Activated CD8-positive, alpha-beta memory T cell treated with anti-CD3 and anti-CD28 coated beads for 48 hours (primary cell): ENCODE results near the gene DUSP8.

Experiments
- DNase-seq, 3 experiments: peaks; one replicate each; pipeline ENCODE4 v3.0.0-alpha.2; 2020; ENCODE audit warnings: low read depth in 2 of 3, low spot score in 2 of 3

The DUSP8 gene

DNA sequence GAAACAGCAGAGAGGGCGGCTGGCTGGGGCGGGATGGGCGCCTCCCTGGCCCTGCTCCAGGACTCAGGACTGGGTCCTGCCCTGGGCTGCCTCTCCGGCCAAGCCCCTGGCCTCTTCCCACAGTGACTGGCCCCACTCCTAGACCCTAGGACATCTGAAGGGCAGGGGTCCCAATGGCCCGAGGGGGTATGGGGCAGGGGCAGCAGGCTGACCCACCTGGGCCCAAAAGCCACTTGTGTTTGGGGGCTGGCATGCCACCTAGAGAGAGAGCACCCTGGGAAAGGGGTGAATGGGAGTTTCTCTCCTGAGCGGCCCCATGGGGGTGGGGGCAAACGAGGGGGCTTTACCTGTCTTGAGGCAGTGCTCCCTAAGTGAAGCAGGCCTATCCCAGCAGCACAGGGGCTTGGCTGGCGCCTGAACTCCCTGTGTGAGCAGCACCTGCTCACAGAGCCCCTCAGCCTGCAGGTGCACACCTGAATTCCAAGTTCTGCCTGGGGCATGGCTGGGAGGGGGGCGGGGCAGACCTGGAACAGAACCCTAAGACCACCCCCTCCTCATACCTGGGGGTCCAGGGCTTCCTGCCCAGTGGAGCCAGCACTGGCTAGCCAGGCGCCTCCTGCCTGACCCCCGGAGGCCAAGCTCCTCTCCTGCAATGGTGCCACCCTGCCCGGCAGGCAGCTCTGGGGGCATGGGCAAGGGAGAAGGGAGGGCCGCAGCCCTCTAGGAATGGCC lies 16.9 kb downstream of the DUSP8 start:
- DNase-seq, result no peak

DNA sequence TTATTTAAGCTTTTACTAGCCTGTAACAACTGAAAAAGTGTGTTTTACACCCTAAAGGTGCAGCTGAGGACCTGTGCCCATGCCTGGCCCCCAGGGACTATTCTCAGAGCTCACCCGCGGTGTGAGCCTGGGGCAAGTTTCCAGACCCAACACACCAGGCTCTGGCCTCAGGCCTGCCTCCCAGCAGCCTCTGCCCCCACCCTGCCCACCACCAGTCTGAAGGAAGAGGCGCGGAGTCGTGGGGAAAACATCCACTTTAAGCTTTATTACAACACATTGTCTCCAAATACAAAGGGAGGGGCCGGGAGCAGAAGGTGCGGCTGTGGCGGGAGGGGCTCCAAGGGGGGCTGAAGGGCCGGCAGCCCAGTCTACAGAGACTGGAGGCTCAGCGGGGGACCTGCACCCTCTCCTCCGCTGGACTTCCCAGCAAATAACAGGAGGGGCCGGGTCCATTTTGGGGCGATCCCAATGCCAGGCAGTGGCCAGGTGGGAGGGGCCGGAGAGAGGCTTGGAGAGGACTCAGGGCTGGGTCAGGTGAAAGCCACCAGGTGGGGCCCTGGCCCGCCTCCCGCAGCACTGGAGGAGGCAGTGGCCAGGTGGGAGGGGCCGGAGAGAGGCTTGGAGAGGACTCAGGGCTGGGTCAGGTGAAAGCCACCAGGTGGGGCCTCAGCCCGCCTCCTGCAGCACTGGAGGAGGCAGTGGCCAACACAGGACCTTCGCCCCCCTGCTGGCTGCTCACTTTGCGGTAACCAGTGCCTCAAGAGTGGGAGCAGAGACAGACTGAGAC lies 18.1 kb downstream of the DUSP8 start:
- DNase-seq, result no peak

DNA sequence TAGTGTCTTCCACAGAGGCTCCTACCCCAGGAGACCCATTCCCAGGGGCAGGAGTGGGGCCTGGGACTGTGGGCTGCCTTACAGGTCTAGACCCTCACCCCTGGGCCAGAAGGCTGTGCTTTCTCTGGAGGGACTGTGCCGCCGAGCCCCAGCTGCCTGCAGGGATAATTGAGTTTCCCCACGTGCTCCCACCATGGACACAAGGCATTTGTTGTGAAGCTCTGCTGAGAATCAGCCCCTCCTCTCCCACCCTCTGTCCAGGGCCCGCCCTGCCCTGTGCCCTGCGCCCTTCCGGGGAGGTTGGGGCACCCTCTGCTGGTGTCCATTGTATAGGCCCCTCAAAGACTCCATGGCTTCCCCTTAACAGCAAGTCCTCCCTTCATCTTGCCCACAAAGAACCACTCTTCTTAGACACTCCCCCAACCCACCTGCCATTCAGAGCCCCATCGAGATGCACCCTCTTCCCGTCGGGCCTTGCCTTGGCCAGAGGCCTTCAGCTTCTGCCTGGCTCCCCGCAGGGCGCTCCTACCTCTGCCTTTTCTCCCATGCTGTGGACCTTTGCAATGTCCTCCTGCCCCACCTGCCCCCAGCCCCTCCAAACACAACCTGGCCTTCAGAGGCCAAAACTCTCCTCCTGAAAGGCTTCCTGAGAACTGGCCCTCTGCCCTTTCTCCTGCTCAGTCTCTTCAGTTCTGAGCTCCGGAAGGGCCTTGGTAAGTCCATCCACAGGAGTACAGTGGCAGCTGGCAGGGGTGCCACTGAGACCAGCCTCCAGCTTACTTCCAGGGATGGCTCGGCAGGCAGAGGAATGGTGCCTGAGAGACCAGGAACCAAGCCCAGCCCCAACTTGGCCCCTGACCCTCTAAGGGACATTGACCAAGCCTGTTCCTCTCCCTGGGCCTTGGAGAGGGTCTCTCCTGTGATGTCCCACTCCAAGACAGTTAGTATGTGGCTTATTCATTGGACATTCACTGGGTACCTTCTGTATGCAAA lies 22.4 kb downstream of the DUSP8 start:
- DNase-seq, result no peak

DNA sequence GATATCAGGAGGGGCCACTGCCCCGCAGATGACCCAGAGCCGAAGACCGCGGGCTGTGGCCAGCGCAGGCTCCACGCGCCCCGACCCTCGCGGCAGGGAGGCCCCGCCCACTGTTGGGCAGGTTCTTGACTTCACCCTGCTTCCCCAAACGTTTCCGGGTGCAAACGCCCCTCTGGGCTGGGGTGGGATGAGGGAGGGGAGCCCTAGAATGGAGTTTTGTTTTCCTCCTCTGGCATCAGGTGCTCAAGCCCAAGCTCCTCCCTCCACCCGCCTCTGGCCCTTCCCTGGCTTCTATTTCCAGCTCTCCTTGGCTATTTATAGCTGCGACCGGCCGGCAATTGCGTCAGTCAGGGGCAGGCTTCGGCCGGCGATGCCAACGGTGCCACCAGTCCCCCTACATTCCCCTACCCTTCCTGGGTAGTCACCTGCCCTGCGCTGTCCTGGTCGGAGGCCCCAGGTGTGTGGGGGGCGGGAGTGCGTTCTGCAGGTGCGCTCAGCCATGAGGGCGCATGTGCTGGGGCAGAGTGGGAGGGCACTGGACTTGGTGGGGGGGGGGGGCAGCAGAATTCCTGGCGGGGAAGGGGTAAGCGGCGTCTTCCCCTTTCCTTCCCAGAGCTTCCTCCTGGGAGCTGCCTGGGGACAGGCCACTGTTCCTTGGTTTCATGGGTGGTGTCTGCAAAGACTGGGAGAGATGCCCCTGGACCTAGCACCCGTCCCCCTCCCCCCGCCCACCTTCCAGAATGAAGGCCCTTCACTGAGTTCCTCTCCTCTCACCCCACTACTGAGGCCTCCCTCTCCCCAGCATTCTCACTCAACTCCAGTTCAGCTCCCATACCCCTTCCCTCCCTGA lies 23.6 kb downstream of the DUSP8 start:
- no peak for DNase-seq

DNA sequence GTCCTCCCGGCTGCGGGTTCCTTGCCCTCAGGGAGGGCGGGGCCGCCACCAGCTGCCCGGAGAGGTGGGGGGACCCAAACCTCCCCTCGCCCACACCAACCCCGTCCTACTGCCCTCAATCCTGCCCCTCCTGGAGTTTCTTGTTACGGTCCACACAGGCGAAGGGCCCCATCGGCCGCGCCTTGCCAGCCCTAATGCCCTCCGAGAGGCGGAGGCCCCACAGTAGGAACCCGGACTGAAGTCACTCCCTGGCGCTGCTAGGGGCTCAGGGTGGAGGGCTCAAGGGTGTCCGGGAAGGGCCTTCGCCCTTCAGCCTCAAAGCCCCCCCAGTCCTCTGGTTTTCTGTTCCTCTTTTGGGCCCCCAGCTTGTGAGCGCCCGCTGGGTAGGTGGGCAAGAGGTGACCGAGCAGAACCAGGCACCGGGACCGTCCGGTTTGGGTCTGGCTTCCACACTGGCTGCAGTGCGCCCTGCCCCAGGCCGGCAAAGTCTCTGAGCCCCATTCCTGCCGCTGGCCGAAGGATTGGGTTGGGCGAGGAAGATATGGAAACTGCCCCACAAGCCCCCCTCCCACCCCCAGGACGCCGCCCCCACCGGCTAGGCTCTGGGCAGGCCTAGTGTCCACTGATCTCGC lies 24.5 kb downstream of the DUSP8 start:
- DNase-seq, result no peak

DNA sequence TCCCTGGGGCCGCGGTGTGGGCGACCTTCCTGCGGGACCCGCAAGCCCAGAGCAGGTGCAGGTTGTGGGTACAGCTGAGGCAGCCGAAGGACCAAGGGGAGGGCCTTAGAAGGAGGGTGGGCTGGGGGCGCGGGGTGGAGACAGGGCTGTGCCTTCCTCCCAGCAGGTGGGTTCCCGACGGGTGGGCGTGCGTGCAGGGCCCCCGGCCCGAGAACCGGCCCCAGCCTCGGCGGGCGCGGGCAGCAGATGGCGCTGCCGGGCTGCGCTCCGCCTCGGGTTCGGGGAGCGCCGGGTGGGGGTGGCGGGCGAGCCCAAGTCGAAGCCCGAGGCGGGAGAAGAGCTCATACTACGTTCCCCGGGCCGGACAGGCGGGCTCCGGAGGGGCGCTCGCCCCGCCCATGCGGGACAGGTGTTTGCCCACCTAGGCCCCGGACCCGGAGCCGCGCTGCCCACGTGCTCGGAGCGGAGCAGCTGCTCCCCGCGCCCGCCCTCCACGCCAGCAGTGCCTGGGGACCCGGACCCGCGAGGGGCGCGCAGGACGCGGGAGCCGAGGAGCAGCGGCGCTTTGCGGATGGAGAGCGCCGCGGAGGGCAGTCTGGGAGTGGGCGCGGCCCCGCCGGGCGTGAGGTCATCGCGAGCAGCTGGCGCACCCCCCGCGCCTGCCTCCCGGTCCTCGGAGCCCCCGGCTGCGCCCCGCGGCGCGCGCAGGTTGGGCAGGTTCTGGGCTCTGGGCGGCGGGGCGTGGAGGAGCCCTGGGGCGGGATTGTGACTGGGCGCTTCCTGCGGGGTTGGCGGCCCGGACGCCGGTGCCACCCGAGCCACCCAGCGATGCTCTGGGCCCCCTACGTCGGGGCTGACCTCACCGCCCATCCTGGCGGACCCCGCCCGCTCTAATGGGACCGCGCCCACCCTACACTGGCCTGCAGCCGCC lies 25.3 kb downstream of the DUSP8 start:
- peak in 1 of 3 experiments; percentile 17 for DNase-seq

DNA sequence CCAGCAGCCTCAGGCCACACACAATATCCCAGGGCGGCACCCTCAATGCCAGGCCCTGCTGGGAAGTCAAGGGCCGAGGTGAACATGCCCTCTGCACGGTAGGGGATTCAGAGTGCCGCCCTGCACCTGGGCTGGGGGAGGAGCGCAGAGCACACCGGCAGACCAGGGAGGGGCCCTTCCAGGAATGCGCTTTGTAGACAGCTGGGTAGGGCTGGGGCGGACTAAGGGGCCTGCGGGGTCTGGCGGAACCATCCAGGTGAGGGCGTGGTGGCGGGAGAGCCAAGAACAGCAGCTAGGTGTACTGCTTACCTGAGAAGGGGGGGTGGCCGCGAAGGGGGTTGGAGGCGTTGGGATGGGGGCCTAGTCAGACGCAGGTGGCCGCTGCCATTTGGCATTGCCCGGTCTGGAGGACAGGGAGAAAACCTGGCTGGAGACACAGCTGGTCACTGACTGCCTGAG lies 26.0 kb downstream of the DUSP8 start:
- DNase-seq, result no peak

DNA sequence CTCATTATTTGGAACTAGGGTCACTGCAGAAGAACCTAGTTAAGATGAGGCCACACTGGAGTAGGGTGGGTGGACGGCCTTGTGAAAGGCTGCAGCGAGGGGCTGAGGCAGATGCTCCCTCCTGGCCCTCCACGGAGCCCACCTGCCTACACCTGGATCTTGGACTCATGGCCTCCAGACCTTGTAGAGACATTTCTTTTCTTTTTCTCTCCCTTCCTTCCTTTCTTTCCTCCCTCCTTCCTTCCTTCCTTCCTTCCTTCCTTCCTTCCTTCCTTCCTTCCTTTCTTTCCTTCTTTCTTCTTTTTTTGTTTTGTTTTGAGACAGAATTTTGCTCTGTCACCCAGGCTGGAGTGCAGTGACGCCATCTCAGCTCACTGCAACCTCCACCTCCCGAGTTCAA lies 26.6 kb downstream of the DUSP8 start:
- DNase-seq, result no peak

DNA sequence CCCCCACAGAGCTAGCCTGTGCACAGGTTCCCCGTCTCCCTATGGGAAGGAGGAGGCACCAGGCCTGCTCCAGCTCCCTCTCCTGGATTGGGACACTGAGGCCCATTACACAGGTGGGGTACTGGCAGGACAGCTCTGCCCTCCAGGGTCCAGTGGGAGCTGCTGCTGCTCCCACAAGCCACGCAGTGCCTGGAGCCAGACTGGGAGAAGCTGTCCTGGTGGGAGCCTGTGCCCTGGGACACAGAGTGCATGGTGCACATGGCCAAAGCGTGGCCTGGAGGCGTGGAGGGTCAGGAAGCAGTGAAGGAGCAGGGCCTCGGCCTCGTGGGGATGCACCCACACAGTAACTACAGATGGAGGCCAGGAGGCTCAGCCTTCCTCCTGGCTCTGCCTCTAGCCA lies 27.5 kb downstream of the DUSP8 start:
- DNase-seq, result no peak

DNA sequence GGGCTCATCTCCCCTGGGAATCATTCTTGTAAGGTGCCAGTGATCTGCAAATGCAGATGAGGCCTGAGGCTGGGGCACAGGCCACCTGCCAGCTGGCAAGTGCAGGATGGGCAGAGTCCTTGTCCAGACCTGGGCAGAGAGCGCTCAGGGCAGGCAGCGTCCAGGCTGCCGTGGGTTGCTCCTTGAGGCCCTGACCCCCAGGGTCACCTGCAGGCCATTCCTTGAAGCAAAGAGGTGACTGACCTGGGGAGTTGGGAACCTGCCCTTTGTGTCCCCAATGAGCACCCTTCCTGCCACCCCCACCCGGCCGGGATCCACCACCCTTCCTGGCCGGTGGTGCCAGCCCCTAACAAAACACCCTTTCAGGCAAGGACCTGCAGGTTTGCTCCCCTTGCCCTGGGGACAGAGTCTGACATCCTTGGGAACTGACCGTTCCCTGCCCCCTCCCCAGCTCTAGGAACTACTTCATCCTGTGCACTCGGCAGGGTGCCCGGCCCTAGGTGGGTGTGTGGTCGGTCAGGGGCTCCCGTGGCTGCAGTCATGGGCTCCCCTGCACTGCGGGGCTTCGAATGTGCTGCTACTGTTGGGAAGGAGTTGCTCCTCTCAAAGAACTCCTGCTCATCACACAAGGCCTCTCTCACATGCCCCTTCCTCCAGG lies 28.3 kb downstream of the DUSP8 start:
- no peak for DNase-seq

DNA sequence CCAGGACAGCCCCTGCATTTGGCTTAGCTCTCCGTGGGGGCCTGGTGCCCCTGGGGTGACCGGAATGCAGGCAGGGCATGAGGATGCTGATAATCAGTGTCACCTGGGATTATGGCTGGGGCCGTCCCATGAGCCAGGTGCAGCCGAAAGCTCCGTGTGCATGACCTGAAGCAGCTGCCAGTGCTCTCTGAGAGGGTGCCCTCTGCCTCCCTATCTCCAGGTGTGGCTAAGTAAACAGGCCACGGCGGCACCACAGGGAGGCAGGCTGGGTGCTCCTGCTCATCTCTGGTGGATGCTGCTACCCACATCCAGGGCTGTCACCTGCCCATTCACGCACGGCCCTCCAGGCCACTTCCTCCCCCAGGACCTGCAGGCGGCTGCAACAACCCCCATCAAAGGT lies 29.8 kb downstream of the DUSP8 start:
- DNase-seq, result no peak

DNA sequence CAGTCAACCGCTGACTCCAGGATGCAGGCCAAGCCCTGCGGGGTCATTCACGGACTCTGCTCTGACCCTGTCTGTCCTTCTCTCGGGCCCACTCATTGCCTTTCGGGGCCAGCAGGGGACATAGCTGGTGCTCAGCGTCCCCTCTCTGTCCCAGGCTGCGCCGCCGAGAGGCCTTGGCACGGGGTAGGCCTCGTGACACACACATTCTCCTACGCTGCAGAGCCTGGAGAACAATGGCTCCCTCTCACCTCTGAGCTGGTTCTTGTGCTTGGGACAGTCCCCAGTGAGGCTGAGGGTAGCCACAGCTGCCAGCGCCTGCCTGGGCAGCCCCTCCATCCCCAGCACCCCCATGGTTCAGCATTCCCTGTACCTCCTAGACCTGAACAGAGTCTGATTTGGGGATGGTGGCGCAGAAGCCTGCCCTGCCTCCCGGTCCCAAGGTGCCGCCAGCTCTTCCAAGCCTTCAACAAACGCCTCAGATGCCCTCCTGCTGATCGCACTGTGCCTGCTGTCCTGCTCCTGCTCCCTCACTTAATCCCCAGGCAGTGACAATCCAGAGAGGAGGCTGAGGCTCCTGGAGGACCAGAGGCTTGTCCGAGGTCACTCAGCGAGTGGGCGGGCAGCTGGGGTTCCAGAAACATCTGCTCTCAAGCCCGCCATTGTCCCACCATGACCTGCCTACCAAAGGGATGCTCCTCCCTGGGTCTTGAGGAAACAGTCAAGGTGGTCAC lies 30.4 kb downstream of the DUSP8 start:
- DNase-seq, result no peak

DNA sequence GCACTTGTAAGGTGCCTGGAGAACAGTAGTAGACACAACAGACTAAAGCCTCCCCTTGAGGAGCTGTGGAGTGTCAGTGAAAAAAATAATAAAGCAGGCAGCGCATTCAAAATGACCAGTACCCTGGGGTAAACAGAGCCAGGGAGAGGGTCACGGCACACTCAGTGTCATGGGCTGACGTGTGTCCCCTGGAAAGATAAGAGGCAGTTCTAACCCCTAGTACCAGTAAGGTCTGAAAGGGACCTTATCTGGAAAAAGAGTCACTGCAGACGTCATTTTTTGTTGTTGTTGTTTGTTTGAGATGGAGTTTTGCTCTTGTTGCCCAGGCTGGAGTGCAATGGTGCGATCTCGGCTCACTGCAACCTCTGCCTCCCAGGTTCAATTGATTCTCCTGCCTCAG lies 32.0 kb downstream of the DUSP8 start:
- no peak for DNase-seq

DNA sequence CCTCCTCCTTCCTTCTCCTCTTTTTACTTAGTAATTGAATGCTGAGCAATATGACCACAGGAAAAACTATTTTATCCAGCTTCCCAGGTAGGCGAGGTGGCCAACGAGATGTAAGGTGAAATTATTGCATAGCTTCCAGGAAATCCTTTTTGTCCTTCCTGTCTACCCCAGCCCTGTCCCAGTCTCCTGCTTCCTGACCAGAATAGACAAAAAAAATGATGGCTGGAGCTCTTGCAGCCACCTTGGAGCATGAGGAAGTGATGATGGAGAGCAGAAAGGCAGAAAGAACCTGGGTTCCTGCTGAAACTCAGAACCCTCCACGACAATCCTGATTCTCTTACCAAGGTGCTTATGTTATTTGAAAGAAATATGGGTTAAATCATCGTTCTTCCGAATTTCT lies 33.9 kb downstream of the DUSP8 start:
- no peak for DNase-seq

DNA sequence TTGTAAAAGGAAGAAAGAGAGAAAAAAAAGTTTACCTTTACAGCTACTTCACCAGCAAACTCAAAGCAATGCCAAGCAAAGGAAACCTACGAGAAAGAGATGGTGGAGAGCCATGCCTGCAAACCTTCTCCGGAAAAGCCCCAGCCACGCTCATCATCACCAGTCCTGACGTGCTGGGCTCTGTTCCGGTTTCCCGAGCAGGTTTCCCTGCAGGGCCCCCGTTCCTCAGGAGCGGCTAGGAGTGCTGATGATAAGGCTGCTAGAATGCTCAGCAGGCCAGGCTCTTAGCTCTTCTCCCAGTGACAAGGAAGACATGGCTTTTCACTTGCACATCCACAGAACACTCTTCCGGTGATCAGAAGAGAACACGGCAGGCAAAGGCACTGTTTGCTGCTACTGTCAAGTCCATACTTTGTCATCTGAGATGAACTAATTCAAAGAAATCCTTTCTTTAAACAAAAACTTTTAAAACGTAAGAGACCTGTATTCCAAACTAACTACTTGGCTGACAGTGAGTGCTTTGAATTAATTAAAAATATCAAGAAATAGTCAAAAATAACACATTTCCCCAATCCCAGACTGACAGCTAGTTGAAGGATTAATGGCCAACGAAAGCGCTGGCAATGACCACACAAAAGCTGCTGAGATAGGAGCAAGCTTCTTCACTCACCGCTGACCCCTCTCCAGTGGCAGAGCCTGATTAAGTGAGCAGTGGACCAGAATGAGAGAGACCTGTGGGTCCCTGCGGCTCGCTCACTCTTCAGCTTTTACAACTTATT lies 35.8 kb downstream of the DUSP8 start:
- DNase-seq, result no peak

DNA sequence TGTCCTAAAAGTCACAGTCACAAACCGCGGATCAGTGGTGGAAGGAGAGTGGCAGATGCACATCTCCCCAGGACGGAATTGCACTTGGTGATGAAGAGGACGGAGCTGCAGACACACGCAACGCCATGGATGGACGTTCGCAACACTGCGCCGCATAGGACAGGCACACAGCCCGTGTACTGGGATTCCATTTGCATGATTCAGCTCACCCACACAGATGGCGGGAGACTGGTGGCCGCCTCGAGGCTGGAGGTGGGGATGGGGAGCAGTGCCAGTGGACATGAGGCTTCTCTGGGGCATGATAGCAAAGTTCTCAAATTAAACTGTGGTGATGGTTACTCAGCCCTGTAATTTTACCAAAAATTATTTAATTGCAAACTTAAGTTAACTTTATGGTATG lies 37.4 kb downstream of the DUSP8 start:
- DNase-seq, result no peak

DNA sequence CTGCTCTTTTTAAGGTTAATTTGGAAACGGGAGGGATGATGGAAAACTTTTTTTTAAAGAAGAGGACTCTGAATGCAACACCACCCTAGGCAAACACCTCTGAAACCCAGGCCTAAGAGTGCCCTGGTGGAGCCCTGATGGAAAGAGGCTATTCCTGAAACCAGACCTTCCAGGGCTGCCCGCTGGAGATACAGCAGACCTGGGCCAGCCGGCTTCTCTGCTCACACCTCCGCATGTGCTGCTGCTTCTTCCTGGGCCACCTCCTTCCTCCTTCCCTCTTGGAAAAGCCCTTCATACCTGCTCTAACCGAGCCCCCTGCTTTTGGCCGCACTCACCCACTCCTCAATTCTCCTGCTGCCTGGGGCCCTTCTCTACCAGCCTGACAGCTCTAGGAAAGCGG lies 37.9 kb downstream of the DUSP8 start:
- DNase-seq, result no peak
